Measurements from ENCODE around the gene TFDP2. TPM values are rescaled to one million over a fixed set of nuclear protein-coding genes. Genes with fewer than 3 reads are reported as not detected.

TFDP2 gene
- total RNA-seq, 1 experiment from 2014 or later, result 48.2 TPM

DNA sequence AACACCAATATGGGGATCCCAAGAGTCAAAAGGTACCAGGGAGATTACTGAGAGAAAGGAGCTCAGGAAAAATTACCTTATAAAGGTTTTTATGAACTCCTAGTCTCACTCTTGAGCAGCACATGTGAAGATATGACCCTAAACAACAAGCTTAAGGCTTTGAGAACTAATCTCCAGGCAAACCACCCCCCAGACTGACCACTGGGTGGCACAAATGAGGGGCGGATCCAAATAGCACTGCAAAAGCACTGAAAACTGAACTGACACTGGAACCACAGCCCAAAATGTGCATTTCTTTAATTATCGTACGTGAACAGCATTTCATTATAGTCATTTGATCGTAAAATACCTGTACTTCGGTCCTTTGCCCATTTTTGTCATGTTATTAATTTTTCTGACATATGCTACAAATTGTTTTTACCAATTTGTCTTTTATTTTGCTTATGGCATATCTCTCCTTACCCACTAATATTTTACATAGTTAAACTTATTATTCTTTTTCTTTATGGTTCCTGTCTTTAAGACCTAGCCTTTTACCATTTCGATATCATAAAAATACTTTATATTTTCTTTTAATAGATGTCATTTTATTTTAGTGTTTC is 31.5 kb upstream of the TFDP2 start:
- no peak for TF ChIP-seq MXD4 (CRISPR knock-in tag; IDR thresholded peaks at IDR 0.05; ENCODE audit: borderline replicate concordance)
- TF ChIP-seq ATF1 (CRISPR knock-in tag; IDR thresholded peaks at IDR 0.05), result no peak
- TF ChIP-seq, protein P1, sequence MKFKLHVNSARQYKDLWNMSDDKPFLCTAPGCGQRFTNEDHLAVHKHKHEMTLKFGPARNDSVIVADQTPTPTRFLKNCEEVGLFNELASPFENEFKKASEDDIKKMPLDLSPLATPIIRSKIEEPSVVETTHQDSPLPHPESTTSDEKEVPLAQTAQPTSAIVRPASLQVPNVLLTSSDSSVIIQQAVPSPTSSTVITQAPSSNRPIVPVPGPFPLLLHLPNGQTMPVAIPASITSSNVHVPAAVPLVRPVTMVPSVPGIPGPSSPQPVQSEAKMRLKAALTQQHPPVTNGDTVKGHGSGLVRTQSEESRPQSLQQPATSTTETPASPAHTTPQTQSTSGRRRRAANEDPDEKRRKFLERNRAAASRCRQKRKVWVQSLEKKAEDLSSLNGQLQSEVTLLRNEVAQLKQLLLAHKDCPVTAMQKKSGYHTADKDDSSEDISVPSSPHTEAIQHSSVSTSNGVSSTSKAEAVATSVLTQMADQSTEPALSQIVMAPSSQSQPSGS (CRISPR knock-in tag; IDR thresholded peaks at IDR 0.05; ENCODE audit: borderline replicate concordance, low read depth), result no peak
- TF ChIP-seq, protein P2, sequence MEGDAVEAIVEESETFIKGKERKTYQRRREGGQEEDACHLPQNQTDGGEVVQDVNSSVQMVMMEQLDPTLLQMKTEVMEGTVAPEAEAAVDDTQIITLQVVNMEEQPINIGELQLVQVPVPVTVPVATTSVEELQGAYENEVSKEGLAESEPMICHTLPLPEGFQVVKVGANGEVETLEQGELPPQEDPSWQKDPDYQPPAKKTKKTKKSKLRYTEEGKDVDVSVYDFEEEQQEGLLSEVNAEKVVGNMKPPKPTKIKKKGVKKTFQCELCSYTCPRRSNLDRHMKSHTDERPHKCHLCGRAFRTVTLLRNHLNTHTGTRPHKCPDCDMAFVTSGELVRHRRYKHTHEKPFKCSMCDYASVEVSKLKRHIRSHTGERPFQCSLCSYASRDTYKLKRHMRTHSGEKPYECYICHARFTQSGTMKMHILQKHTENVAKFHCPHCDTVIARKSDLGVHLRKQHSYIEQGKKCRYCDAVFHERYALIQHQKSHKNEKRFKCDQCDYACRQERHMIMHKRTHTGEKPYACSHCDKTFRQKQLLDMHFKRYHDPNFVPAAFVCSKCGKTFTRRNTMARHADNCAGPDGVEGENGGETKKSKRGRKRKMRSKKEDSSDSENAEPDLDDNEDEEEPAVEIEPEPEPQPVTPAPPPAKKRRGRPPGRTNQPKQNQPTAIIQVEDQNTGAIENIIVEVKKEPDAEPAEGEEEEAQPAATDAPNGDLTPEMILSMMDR (IDR thresholded peaks at IDR 0.05), result peak; percentile 39; the same call in 1 of the 2 replicates
- TF ChIP-seq, protein P3, sequence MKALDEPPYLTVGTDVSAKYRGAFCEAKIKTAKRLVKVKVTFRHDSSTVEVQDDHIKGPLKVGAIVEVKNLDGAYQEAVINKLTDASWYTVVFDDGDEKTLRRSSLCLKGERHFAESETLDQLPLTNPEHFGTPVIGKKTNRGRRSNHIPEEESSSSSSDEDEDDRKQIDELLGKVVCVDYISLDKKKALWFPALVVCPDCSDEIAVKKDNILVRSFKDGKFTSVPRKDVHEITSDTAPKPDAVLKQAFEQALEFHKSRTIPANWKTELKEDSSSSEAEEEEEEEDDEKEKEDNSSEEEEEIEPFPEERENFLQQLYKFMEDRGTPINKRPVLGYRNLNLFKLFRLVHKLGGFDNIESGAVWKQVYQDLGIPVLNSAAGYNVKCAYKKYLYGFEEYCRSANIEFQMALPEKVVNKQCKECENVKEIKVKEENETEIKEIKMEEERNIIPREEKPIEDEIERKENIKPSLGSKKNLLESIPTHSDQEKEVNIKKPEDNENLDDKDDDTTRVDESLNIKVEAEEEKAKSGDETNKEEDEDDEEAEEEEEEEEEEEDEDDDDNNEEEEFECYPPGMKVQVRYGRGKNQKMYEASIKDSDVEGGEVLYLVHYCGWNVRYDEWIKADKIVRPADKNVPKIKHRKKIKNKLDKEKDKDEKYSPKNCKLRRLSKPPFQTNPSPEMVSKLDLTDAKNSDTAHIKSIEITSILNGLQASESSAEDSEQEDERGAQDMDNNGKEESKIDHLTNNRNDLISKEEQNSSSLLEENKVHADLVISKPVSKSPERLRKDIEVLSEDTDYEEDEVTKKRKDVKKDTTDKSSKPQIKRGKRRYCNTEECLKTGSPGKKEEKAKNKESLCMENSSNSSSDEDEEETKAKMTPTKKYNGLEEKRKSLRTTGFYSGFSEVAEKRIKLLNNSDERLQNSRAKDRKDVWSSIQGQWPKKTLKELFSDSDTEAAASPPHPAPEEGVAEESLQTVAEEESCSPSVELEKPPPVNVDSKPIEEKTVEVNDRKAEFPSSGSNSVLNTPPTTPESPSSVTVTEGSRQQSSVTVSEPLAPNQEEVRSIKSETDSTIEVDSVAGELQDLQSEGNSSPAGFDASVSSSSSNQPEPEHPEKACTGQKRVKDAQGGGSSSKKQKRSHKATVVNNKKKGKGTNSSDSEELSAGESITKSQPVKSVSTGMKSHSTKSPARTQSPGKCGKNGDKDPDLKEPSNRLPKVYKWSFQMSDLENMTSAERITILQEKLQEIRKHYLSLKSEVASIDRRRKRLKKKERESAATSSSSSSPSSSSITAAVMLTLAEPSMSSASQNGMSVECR (CRISPR knock-in tag; IDR thresholded peaks at IDR 0.05; ENCODE audit: borderline replicate concordance), result no peak
- Mint-ChIP-seq H3K4me3 (no peak overlapping the region), H3K9me3 (no peaks in the 10 kb centered on the region), H3K27ac (no peak overlapping the region; the same call in 1 of the 2 replicates), H3K4me1 (no peaks in the 10 kb centered on the region), H3K27me3 (ENCODE audit: low read depth) (no peaks in the 10 kb centered on the region), H3K36me3 (peaks cover 11% of the 10 kb centered on the region)
- ChIA-PET POLR2A (no interaction called here), CTCF (interaction anchor here (0.5 to 1.6 kb wide), 24 partner anchors 9 to 535 kb away, joined by 3 to 16 read pairs (median 4); partner anchors contain the start of gene TFDP2)
- peak; percentile 82 for ATAC-seq
- DNase-seq (ENCODE audit: low spot score), result peak; percentile 48

DNA sequence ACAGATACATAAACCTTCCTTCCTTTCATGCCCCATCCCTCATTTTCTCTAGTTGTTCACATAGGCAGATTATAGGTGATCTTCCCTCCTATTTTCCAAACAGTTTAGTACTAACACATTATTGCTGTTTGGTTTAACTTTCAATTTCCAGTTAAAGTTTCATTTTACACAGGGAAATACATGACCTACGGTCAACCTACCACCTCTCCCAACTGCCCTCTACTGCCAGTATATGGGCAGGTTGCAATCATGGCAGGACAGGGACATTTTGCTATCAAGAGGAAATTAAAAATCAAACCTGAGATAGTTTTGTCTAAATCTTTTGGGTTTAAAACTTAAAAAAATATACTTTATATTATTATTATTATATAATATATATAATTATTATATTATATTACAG is 26.1 kb upstream of the TFDP2 start:
- ChIA-PET POLR2A (no interaction called here), CTCF (no interaction called here)
- no peaks in the 10 kb centered on the region for H3K27me3 Mint-ChIP-seq (ENCODE audit: low read depth)
- 0 out of 2 replicates have a peak, but pooled peaks cover 4% of the 10 kb centered on the region for H3K4me1 Mint-ChIP-seq
- DNase-seq (ENCODE audit: low spot score) (no peak), ATAC-seq (no peak)
- TF ChIP-seq RORB (CRISPR knock-in tag; IDR thresholded peaks at IDR 0.05) (no peak), CREB1 (CRISPR knock-in tag; IDR thresholded peaks at IDR 0.05) (no peak), FOXK1 (CRISPR knock-in tag; IDR thresholded peaks at IDR 0.05) (no peak), CBFB (CRISPR knock-in tag; IDR thresholded peaks at IDR 0.05; ENCODE audit: low read depth) (no peak)
- TF ChIP-seq, protein P4, sequence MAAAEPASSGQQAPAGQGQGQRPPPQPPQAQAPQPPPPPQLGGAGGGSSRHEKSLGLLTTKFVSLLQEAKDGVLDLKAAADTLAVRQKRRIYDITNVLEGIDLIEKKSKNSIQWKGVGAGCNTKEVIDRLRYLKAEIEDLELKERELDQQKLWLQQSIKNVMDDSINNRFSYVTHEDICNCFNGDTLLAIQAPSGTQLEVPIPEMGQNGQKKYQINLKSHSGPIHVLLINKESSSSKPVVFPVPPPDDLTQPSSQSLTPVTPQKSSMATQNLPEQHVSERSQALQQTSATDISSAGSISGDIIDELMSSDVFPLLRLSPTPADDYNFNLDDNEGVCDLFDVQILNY (CRISPR knock-in tag; IDR thresholded peaks at IDR 0.05), result no peak
- no peak overlapping the region for H3K27ac Mint-ChIP-seq
- H3K4me3 Mint-ChIP-seq, result no peak overlapping the region
- peaks cover 9% of the 10 kb centered on the region for H3K36me3 Mint-ChIP-seq
- H3K9me3 Mint-ChIP-seq, result peaks cover 3% of the 10 kb centered on the region; the same call in 1 of the 2 replicates

DNA sequence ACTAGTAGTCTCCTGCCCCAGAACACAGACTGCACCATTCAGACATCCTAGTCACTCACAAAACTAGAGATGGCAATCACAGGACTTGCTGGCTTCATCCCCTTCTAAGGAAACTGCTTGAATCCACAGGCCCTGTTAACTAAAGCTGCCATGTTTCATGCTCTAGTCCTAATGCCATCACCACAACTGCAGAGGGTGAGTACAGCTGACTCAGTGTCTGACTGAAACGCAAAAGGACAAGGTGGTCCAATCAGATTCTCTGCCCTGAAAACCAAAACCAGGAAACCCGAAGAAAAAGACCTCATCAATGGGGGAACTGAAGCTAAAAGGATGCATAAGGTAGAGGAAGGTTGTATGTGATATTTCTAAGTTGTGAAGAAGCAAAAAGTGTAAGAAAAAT is 25.2 kb upstream of the TFDP2 start:
- Mint-ChIP-seq H3K27ac (no peak overlapping the region), H3K27me3 (ENCODE audit: low read depth) (no peaks in the 10 kb centered on the region; the same call in 1 of the 2 replicates), H3K36me3 (peaks cover 15% of the 10 kb centered on the region), H3K4me1 (peaks cover 11% of the 10 kb centered on the region), H3K9me3 (peaks cover 3% of the 10 kb centered on the region; the same call in 1 of the 2 replicates), H3K4me3 (no peak overlapping the region)
- ChIA-PET POLR2A (no interaction called here), CTCF (no interaction called here)
- TF ChIP-seq JAZF1 (CRISPR knock-in tag; IDR thresholded peaks at IDR 0.05) (no peak), NR1H2 (CRISPR knock-in tag; IDR thresholded peaks at IDR 0.05) (no peak), GABPB1 (CRISPR knock-in tag; IDR thresholded peaks at IDR 0.05) (no peak), FOXJ3 (CRISPR knock-in tag; IDR thresholded peaks at IDR 0.05; ENCODE audit: borderline replicate concordance) (no peak)
- TF ChIP-seq, protein P5, sequence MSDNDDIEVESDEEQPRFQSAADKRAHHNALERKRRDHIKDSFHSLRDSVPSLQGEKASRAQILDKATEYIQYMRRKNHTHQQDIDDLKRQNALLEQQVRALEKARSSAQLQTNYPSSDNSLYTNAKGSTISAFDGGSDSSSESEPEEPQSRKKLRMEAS (CRISPR knock-in tag; IDR thresholded peaks at IDR 0.05), result no peak
- ATAC-seq (no peak), DNase-seq (ENCODE audit: low spot score) (no peak)

Measured in WTC11 (cell line).